ENCODE data around the gene BLOC1S3. TPM values are rescaled to one million over a fixed set of nuclear protein-coding genes. Genes with fewer than 3 reads are reported as not detected.
A peak's percentile ranks its signal among the peaks of the same experiment; 100 is the strongest.

The BLOC1S3 gene
- total and polyA plus RNA-seq, 2 of the 13 experiments (the other 11 are each of a cell fraction or from before 2014, with no cell fraction given): 4.3 to 4.8 TPM

DNA sequence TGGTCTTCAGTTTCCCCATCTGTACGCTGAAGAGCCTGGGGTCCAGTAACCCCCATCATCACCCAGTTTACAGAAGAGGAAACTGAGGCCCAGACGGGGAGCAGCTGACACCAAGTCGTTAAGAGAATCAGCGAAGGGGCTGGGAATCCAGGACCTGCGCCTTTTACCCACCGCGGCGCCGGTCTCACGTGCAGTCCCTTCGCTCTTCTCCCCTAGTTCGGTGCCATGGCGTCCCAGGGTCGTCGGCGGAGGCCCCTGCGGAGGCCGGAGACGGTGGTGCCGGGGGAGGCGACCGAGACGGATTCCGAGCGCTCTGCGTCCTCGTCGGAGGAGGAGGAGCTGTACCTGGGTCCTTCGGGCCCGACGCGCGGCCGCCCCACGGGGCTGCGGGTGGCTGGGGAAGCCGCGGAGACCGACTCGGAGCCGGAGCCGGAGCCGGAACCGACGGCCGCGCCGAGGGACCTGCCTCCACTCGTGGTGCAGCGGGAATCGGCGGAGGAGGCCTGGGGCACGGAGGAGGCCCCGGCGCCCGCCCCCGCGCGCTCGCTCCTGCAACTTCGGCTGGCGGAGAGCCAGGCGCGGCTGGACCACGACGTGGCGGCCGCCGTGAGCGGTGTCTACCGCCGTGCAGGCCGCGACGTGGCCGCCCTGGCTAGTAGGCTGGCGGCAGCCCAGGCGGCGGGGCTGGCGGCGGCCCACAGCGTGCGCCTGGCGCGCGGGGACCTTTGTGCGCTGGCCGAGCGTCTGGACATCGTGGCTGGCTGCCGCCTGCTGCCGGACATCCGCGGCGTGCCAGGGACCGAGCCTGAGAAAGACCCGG is 698 bp downstream of the BLOC1S3 start (continued):
- TF ChIP-seq, protein P1, sequence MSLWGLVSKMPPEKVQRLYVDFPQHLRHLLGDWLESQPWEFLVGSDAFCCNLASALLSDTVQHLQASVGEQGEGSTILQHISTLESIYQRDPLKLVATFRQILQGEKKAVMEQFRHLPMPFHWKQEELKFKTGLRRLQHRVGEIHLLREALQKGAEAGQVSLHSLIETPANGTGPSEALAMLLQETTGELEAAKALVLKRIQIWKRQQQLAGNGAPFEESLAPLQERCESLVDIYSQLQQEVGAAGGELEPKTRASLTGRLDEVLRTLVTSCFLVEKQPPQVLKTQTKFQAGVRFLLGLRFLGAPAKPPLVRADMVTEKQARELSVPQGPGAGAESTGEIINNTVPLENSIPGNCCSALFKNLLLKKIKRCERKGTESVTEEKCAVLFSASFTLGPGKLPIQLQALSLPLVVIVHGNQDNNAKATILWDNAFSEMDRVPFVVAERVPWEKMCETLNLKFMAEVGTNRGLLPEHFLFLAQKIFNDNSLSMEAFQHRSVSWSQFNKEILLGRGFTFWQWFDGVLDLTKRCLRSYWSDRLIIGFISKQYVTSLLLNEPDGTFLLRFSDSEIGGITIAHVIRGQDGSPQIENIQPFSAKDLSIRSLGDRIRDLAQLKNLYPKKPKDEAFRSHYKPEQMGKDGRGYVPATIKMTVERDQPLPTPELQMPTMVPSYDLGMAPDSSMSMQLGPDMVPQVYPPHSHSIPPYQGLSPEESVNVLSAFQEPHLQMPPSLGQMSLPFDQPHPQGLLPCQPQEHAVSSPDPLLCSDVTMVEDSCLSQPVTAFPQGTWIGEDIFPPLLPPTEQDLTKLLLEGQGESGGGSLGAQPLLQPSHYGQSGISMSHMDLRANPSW (CRISPR knock-in tag; IDR thresholded peaks at IDR 0.05; ENCODE audit: borderline replicate concordance): no peak
- TF ChIP-seq, protein P2, sequence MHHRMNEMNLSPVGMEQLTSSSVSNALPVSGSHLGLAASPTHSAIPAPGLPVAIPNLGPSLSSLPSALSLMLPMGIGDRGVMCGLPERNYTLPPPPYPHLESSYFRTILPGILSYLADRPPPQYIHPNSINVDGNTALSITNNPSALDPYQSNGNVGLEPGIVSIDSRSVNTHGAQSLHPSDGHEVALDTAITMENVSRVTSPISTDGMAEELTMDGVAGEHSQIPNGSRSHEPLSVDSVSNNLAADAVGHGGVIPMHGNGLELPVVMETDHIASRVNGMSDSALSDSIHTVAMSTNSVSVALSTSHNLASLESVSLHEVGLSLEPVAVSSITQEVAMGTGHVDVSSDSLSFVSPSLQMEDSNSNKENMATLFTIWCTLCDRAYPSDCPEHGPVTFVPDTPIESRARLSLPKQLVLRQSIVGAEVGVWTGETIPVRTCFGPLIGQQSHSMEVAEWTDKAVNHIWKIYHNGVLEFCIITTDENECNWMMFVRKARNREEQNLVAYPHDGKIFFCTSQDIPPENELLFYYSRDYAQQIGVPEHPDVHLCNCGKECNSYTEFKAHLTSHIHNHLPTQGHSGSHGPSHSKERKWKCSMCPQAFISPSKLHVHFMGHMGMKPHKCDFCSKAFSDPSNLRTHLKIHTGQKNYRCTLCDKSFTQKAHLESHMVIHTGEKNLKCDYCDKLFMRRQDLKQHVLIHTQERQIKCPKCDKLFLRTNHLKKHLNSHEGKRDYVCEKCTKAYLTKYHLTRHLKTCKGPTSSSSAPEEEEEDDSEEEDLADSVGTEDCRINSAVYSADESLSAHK (CRISPR knock-in tag; IDR thresholded peaks at IDR 0.05; ENCODE audit: borderline replicate concordance): no peak
- no peak for TF ChIP-seq MIER3 (CRISPR knock-in tag; IDR thresholded peaks at IDR 0.05; ENCODE audit: borderline replicate concordance)
- TF ChIP-seq, protein P3, sequence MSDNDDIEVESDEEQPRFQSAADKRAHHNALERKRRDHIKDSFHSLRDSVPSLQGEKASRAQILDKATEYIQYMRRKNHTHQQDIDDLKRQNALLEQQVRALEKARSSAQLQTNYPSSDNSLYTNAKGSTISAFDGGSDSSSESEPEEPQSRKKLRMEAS (IDR thresholded peaks at IDR 0.05): peak; percentile 36

DNA sequence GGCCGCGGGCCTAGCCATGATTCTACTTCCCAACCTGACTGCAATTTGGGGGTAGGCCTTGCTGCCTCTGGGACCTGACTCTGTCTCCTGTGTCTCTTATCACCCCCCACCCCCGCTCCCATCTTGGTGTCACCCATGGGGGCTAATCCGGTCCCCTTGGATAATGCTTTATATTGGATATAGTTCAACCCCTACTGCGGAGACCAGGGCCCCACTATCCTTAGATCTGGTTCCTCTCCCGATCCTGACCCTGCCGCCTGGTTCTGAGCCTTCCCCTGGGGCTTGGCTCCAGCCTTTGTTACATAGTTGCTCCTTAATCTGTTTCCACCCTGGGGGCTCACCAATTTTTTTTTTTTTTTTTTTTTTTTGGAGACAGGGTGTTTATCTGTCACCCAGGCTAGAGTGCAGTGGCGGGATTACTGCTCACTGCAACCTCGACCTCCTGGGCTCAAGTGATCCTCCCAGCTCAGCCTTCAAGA is 1.3 kb downstream of the BLOC1S3 start:
- H3K27me3 ChIP-seq (ENCODE audit: control insufficient read depth in 1 of 2, insufficient read depth in 2 of 2, low read length in 2 of 2): no peaks in the 10 kb centered on the region; a peak in 1 of 5 replicates
- ChIA-PET POLR2A (interaction anchor here (2.7 to 3.4 kb wide), 2 partner anchors 12 to 26 kb away, joined by 23 to 29 read pairs; no protein-coding TSS in a partner anchor), CTCF (ENCODE audit: low intra/inter-chr PET ratio, low total read pairs) (no interaction called here)
- peak overlapping the region; percentile 76 to 92 (median 87) for H3K4me3 ChIP-seq (replicated peaks in 1 of 3; ENCODE audit: insufficient read depth in 1 of 3, low read depth in 2 of 3, low read length in 3 of 3)
- intact Hi-C loops (cut with micrococcal nuclease; ENCODE audit: unreplicated experiment): loop anchor here (10.0 kb wide), 1 partner anchor 65 kb away; the partner anchor contains the start of gene EXOC3L2
- no peak overlapping the region for H2AFZ ChIP-seq (ENCODE audit: low read length)
- WGBS (ENCODE audit: low lambda C conversion rate): 19% methylated on average over 7 of the region's 9 CpGs
- peak overlapping the region; percentile 79 for H3K27ac ChIP-seq (ENCODE audit: extremely low read length, insufficient read depth, low read length)
- H3K9me3 ChIP-seq (ENCODE audit: low read length): no peaks in the 10 kb centered on the region
- H3K36me3 ChIP-seq (replicated peaks in 1 of 2; ENCODE audit: control insufficient read depth in 1 of 2, insufficient read depth in 2 of 2, low read length in 2 of 2): no peaks in the 10 kb centered on the region
- peak overlapping the region; percentile 76 for H3K4me2 ChIP-seq (ENCODE audit: low read depth, low read length)
- ATAC-seq (no peak), DNase-seq (ENCODE audit: low spot score) (no peak), FAIRE-seq (no peak)
- H3K9ac ChIP-seq (ENCODE audit: insufficient read depth, low read depth, low read length): peak overlapping the region; percentile 78
- no TSS peak for BruUV-seq (replicated peaks)
- H4K20me1 ChIP-seq (ENCODE audit: insufficient read depth, low read length): no peaks in the 10 kb centered on the region
- H3K4me1 ChIP-seq (ENCODE audit: insufficient read depth, low read length): peaks cover 37% of the 10 kb centered on the region
- in situ Hi-C loops (cut with HindIII; ENCODE audit: extremely low pct_ligation_motif_present, low pct_unique_long_range_greater_than_20kb): no loop called here
- H3K79me2 ChIP-seq (ENCODE audit: insufficient read depth, low read length): peaks cover 17% of the 10 kb centered on the region
- TF ChIP-seq U2AF2 (IDR thresholded peaks at IDR 0.05; ENCODE audit: low read depth, low read length) (no peak), ZNF773 (CRISPR knock-in tag; IDR thresholded peaks at IDR 0.05; ENCODE audit: borderline replicate concordance) (no peak), GTF2F1 (IDR thresholded peaks at IDR 0.05; ENCODE audit: low read length) (no peak), ZNF713 (CRISPR knock-in tag; IDR thresholded peaks at IDR 0.05) (no peak), ELF1 (CRISPR knock-in tag; IDR thresholded peaks at IDR 0.05) (no peak), ZNF672 (CRISPR knock-in tag; IDR thresholded peaks at IDR 0.05) (no peak), ZNF101 (CRISPR knock-in tag; IDR thresholded peaks at IDR 0.05; ENCODE audit: borderline replicate concordance, low read depth) (no peak)

All from HepG2 (cell line).